ENCODE measurements around the gene ARL4A. TPM values are rescaled to one million over a fixed set of nuclear protein-coding genes. Genes with fewer than 3 reads are reported as not detected.

Gene ARL4A
- total and polyA plus RNA-seq, 9 of the 15 experiments (the other 6 are each of a cell fraction or from before 2014, with no cell fraction given): 118 to 688 (median 172) TPM

GRCh38 chr7:12713625-12714378, 26.4 kb downstream of the ARL4A start (continued):
- TF ChIP-seq ZBTB2 (IDR thresholded peaks at IDR 0.05): peak; percentile 33; the same call in 1 of the 2 replicates
- TF ChIP-seq SMARCC2 (IDR thresholded peaks at IDR 0.05; ENCODE audit: low read depth): no peak; the same call in 1 of the 2 replicates
- no peak for TF ChIP-seq CAMTA2 (CRISPR knock-in tag; conservative IDR thresholded peaks at IDR 0.05)

DNA sequence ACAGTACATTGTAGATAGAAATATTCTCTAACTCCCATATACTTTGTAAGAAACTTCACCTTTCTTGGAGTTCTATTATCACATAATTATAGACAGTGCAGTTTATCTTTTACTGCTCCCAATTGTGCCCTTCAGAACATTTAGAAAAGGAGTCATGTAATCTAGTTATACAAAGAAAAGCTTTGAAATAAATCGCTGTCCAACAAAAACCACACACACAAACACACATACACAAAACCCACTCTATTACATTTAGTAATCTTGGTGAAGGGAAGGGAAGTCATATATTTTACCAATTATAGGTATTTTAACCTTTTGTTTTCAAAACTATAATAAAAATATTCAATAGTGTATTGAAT, 26.9 kb downstream of the ARL4A start:
- Histone ChIP-seq H3K27ac (ENCODE audit: extremely low read depth, low read depth, low read length) (peak overlapping the region; percentile 98), H3K9me1 (ENCODE audit: control insufficient read depth, insufficient read depth, low read length) (no peaks in the 10 kb centered on the region), H3K36me3 (ENCODE audit: control insufficient read depth, insufficient read depth, low read length) (no peaks in the 10 kb centered on the region; the same call in 2 of the 3 replicates), H3K4me1 (replicated peaks in 1 of 2; ENCODE audit: control insufficient read depth in 2 of 2, insufficient read depth in 2 of 2, low read length in 2 of 2) (peaks cover 7 to 42% of the 10 kb centered on the region in 2 experiments; a peak in 4 of 5 replicates), H3K4me2 (ENCODE audit: insufficient read depth, low read length) (peak overlapping the region; percentile 79), H3K9ac (ENCODE audit: insufficient read depth in 1 of 2, low read depth in 2 of 2, low read length in 2 of 2) (peak overlapping the region in 1 of 2 experiments; percentile 96; a peak in 2 of 4 replicates), H4K20me1 (replicated peaks; ENCODE audit: control insufficient read depth, insufficient read depth, low read length) (no peaks in the 10 kb centered on the region), H2AFZ (ENCODE audit: low read depth, low read length) (0 out of 2 replicates have a peak overlapping the region, but pooled peaks have one; percentile 23), H3K79me2 (ENCODE audit: control insufficient read depth, insufficient read depth, low read length) (peaks cover 68% of the 10 kb centered on the region), H3K9me3 (replicated peaks; ENCODE audit: control insufficient read depth, insufficient read depth, low read depth, low read length) (no peaks in the 10 kb centered on the region), H3K4me3 (peak overlapping the region; percentile 56), H3K27me3 (ENCODE audit: control insufficient read depth in 2 of 2, insufficient read depth in 2 of 2, low read length in 2 of 2) (no peaks in the 10 kb centered on the region)
- FAIRE-seq (no peak), DNase-seq (ENCODE audit: extremely low read depth in 1 of 4, low spot score in 3 of 4) (peak in 1 of 4 experiments; percentile 17), ATAC-seq (no peak)
- in situ Hi-C loops (cut with MboI) (loop anchor here (25.0 kb wide), 1 partner anchor 1273 kb away; the partner anchor contains the start of gene ETV1), intact Hi-C loops (cut with micrococcal nuclease) (loop anchor here (2.0 kb wide), 1 partner anchor 312 kb away; the partner anchor contains the start of gene VWDE)
- CTCF ChIA-PET (ENCODE audit: low intra/inter-chr PET ratio): no interaction called here
- POLR2A ChIA-PET: interaction anchor here (0.7 to 1.7 kb wide), 4 partner anchors 12 to 23 kb away, joined by 3 to 6 read pairs (median 4); no protein-coding TSS in a partner anchor
- no TSS peak for BruUV-seq (replicated peaks)
- 0% methylated on average over 1 of the region's 1 CpG for WGBS (ENCODE audit: insufficient coverage, low coverage, missing lambda C conversion rate)
- TF ChIP-seq PML (IDR thresholded peaks at IDR 0.05; ENCODE audit: low read length): peak; percentile 28; the same call in 1 of the 2 replicates
- TF ChIP-seq CBFB (CRISPR knock-in tag; IDR thresholded peaks at IDR 0.05): no peak
- no peak for TF ChIP-seq TFAP4 (CRISPR knock-in tag; IDR thresholded peaks at IDR 0.05; ENCODE audit: borderline replicate concordance)
- TF ChIP-seq, protein P1, sequence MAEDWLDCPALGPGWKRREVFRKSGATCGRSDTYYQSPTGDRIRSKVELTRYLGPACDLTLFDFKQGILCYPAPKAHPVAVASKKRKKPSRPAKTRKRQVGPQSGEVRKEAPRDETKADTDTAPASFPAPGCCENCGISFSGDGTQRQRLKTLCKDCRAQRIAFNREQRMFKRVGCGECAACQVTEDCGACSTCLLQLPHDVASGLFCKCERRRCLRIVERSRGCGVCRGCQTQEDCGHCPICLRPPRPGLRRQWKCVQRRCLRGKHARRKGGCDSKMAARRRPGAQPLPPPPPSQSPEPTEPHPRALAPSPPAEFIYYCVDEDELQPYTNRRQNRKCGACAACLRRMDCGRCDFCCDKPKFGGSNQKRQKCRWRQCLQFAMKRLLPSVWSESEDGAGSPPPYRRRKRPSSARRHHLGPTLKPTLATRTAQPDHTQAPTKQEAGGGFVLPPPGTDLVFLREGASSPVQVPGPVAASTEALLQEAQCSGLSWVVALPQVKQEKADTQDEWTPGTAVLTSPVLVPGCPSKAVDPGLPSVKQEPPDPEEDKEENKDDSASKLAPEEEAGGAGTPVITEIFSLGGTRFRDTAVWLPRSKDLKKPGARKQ (CRISPR knock-in tag; IDR thresholded peaks at IDR 0.05): 0 out of 2 replicates have a peak, but pooled peaks have one; percentile 63
- 0 out of 2 replicates have a peak, but pooled peaks have one; percentile 21 for TF ChIP-seq ZNF780A (CRISPR knock-in tag; IDR thresholded peaks at IDR 0.05)
- TF ChIP-seq ZNF717 (CRISPR knock-in tag; IDR thresholded peaks at IDR 0.05): 0 out of 2 replicates have a peak, but pooled peaks have one; percentile 51
- peak; percentile 57 to 70 for TF ChIP-seq MLLT1 (IDR thresholded peaks at IDR 0.05)
- no peak for TF ChIP-seq BHLHE40 (IDR thresholded peaks at IDR 0.05; ENCODE audit: low read length)
- TF ChIP-seq, protein P2, sequence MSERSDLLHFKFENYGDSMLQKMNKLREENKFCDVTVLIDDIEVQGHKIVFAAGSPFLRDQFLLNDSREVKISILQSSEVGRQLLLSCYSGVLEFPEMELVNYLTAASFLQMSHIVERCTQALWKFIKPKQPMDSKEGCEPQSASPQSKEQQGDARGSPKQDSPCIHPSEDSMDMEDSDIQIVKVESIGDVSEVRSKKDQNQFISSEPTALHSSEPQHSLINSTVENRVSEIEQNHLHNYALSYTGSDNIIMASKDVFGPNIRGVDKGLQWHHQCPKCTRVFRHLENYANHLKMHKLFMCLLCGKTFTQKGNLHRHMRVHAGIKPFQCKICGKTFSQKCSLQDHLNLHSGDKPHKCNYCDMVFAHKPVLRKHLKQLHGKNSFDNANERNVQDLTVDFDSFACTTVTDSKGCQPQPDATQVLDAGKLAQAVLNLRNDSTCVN (CRISPR knock-in tag; IDR thresholded peaks at IDR 0.05): no peak
- no peak for TF ChIP-seq RUNX1 (IDR thresholded peaks at IDR 0.05; ENCODE audit: low read depth)
